DMS153 treated with DMSO at 0.1 percent for 48 hours (cell line): ENCODE data around the gene WNT7A.

Experiments
- DNase-seq: peaks from one replicate; lab custom pipeline; 2025; ENCODE audit not compliant: unreplicated experiment; lab: John Stamatoyannopoulos, UW

Gene WNT7A

DNA sequence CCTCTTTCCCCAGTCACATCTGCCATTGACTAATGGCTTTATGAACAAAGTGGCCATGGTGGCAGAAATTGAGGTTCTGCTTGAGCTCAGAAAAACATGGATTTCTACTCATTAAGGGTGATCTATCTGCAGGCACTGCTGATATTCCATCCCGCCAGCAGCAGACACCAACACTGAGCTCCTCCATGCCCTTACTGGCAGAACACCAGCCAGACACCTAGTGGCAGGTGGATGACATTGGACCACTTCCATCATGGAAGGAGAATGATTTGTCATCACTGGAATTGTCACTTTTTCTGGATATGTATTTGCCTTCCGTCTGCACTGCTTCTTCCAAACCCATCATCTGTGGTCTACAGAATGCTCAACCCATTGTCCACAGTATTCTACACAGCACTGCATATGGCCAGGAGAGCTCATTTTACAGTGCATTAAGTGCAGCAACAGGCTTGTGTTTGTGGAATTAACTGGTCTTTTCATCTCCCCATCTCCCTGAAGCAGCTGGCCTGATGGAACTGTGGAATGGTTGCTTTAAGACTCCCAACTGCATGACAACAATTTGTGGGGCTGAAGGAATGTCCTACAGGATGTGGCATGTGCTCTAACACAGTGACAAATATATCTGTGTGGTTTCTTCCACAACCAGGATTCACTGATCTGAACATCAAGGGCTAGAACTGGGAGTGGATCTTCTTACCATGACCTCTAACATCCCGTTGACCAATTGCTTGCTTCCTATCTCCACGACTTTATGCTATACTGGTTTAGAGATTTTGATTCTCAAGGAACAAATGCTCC lies 103.4 kb downstream of the WNT7A start:
- no peak for DNase-seq

GRCh38 chr3:13772885-13773745 lies 106.8 kb downstream of the WNT7A start:
- DNase-seq: no peak

DNA sequence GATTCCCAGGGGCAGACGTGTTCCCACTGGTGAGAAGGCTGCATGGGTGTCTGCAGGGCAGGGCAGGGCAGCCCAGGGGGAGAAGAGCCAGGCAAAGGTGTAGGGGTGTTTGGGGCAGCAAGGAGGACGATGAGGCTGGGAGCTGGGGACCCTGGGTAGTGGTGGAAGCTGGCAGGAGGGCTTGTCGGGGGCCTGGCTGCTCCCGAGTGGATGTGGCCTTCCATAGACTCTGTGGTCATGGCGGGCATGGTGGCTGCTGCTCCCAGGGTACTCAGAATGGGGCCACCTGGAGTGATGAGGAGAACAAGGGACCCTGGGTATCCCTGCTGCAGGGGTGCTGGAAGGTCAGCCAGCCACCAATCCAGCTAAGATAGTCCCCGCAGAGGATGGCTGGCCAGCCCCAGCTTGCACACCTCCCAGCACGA lies 107.5 kb downstream of the WNT7A start:
- no peak for DNase-seq

- no peak for DNase-seq
These were observed 108.4 kb downstream of the WNT7A start for GRCh38 chr3:13771496-13771895.

DNA sequence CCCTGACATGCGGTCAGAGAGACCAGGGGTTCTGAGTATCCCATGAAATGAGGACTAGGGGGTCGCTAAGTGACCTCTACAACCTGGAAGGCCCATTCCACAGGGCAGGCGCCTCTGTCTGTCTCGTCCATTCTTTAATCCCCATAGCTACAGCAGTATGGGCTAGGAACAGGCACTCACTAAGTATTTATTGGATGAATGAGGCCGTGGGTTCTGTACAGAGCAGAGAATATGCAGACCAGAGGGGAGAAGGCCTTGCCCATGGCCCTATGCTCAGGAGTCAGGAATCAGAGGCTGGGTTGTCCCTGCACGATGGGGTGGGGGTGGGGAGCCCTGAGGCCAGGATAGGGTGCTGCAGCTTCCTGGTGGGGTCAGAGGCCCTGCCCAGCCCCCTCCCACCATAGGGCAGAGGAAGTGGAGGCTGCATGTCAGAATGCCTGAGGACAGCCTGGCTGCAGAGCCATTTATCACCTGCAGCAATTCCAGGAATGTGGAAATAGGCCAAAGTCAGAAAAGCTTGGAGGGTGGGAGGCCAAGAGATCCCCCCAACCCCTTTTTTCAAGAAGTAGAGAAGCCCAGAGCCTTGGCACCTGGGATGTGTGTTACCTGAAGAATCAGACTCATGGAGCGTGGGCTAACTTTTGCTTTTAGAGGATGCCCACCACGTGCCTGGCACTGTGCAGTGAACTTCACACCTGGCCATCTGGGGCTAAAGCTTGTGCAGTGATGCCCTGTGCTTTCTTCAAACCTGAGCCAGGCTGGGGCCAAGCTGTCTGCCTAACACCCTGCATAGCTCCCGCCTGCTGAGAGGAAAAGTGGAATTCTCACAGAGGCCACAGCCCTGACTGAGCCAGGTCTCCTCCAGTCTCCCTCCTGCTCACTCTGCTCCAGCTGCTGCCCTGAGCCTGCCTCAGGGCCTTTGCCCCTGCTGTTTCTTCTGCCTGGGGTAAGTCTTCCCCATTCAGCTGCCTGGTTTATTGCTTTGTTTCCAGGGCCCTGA lies 109.4 kb downstream of the WNT7A start:
- DNase-seq: no peak

DNA sequence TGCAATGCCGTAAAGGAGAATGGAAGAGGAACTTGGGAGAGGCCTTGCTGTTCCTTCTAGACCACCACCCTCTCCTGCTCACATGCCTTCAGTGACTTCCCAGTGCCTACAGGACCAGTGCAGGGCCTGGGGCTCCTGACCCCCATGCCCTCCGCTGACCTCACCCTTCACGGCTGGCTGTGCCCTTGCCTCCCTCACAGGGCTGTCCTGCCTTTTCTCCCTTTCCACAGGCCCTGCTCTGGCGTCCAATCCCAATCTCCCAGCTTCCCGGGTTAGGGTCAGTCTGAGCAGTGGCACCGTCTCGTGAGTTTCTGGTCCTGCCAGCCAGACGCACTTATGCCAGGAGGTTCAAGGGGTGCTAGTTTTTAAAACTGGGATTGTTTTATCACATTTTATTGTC lies 110.4 kb downstream of the WNT7A start:
- DNase-seq: no peak

GRCh38 chr3:13768453-13768852 lies 111.4 kb downstream of the WNT7A start:
- DNase-seq: no peak

GRCh38 chr3:13767896-13768295 lies 112.0 kb downstream of the WNT7A start:
- DNase-seq: no peak

DNA sequence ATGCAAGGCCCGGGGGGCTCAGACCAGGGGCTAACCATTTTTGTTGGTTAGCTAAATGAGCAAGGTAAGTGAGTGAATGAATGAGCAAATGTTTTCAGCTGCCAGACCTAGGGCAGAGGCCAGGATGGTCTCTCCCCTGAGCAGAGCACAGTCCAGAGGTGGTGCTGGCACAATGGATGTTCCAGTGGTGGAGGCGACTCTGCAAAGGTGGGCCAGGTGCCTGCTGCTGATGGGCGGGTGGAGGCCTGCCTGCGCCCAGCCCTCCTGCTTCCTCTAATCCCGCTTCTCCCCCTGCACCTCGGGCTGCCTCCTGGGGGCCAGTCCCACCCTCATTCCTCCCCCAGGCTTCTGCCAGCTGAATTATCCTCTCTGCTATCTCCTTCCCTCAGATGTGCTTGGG lies 112.8 kb downstream of the WNT7A start:
- no peak for DNase-seq
